Measurements from ENCODE around the gene EMILIN2.

Gene EMILIN2

DNA sequence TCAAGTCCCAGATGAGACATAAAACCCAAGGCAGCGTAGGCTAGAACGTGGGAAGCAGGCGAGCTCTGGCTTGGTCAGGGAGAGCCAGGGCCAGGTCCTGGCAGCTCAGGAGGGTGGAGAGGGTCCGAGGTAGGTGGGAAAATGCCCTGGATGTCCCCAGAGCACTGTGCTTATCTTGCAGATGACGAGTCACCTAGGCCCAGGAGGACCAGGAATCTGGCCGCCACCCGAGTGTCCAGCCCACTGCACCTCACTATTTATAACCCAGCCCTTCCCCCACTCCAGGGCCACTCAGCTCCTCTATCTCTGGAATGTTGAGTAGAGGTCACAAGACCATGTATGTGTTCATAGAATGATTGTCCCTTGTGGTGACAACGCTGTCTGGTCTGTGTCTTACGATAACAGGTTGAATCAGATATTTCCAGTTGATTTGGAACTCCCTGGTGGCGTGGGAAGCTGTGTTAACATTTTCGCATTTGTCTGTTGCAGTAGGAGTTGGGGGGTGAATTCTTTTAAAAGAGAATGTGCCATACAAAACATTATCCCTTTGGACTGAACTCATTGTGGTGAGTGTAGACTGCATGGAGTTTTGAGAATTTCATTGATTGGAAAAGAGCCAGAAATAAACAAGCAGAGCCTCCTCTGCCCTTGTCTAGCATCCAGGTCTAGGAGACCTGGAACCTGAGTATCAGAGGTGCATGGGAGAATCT lies 47.5 kb downstream of the EMILIN2 start:
- Histone ChIP-seq H3K27me3 (ENCODE audit: control insufficient read depth, insufficient read depth, low read length) (no peaks in the 10 kb centered on the region), H3K4me1 (ENCODE audit: control insufficient read depth, insufficient read depth, low read length) (peaks cover 5% of the 10 kb centered on the region), H3K4me3 (ENCODE audit: low read depth, low read length) (no peak overlapping the region), H3K9ac (ENCODE audit: low read depth, low read length) (no peak overlapping the region), H3K36me3 (ENCODE audit: control insufficient read depth, insufficient read depth, low read length) (peaks cover 3% of the 10 kb centered on the region), H3K9me3 (ENCODE audit: control insufficient read depth, insufficient read depth, low read length) (no peaks in the 10 kb centered on the region)

DNA sequence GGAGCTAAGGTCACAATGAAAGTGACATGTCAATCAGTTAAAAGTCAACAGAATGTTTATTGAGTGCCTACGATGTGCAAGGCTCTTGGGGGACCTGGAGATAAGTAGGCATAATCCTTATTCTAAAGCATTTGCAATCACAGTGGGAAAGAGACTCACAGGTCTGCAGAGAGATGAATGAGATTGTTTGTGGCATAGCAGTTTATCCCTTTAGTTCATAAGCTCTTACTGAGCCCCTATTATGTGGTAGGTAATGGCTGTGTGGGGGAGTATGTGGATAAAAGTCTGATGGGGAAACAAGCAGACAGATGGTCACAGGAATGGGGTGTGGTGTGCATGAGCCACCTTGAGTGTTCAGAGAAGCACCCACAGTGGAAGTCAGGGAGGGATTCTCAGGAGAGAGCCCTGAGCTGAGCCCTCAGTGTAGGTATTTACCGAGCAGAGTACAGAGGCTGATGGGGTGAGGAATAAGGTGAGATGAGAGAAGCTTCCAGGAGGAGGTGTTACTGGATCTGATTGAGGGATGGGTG lies 48.1 kb downstream of the EMILIN2 start:
- Histone ChIP-seq H3K36me3 (ENCODE audit: control insufficient read depth, insufficient read depth, low read length) (peaks cover 3% of the 10 kb centered on the region), H3K9ac (ENCODE audit: low read depth, low read length) (no peak overlapping the region), H3K27me3 (ENCODE audit: control insufficient read depth, insufficient read depth, low read length) (no peaks in the 10 kb centered on the region), H3K4me1 (ENCODE audit: control insufficient read depth, insufficient read depth, low read length) (peaks cover 5% of the 10 kb centered on the region), H3K4me3 (ENCODE audit: low read depth, low read length) (no peak overlapping the region), H3K9me3 (ENCODE audit: control insufficient read depth, insufficient read depth, low read length) (no peaks in the 10 kb centered on the region)

DNA sequence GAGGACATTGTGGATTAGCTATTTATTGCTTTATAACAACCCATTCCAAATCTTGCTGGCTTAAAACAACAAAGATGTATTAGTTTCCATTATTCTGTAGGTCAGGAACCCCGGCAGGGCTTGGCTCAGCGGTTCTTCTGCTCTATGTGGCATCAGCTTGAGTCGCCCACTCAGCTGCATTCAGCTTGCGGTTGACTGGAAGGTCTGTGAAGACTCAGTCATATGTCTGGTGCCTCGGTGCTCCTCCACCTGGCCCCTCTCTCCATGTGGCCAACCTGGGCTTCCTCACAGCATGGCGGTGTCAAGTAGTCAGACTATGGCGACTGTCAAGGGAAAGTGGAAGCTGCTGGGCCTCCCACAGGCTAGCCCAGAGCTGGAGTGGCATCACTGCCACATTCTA lies 48.6 kb downstream of the EMILIN2 start:
- H3K4me1 ChIP-seq (ENCODE audit: control insufficient read depth, insufficient read depth, low read length): peaks cover 5% of the 10 kb centered on the region
- no peak overlapping the region for H3K4me3 ChIP-seq (ENCODE audit: low read depth, low read length)

DNA sequence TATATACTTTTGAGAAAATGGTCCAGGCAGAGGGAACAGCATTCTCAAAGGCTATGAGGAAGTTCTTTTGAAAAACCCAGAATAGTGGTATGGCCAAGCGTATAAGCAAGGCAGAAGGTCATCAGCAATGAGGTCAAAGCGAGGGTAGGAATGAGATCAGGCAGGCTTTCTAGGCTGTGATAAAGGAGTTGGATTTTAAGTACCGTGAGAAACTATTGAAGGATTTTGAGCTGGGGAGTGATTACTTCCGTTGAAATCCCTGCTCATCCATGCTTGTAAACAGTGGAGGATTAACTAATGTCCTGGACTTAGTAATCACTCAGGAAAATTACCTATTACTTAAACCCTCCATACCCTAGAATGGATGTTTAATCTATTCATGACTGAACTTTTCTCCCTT lies 50.2 kb downstream of the EMILIN2 start:
- Histone ChIP-seq H3K4me1 (ENCODE audit: control insufficient read depth, insufficient read depth, low read length) (peaks cover 5% of the 10 kb centered on the region), H3K36me3 (ENCODE audit: control insufficient read depth, insufficient read depth, low read length) (no peaks in the 10 kb centered on the region), H3K4me3 (ENCODE audit: low read depth, low read length) (no peak overlapping the region), H3K9me3 (ENCODE audit: control insufficient read depth, insufficient read depth, low read length) (no peaks in the 10 kb centered on the region), H3K9ac (ENCODE audit: low read depth, low read length) (no peak overlapping the region), H3K27me3 (ENCODE audit: control insufficient read depth, insufficient read depth, low read length) (no peaks in the 10 kb centered on the region)

More for the DNA sequence above, 48.6 kb downstream of the EMILIN2 start:
- Histone ChIP-seq H3K36me3 (ENCODE audit: control insufficient read depth, insufficient read depth, low read length) (peaks cover 3% of the 10 kb centered on the region), H3K9ac (ENCODE audit: low read depth, low read length) (no peak overlapping the region), H3K9me3 (ENCODE audit: control insufficient read depth, insufficient read depth, low read length) (no peaks in the 10 kb centered on the region), H3K27me3 (ENCODE audit: control insufficient read depth, insufficient read depth, low read length) (no peaks in the 10 kb centered on the region)

DNA sequence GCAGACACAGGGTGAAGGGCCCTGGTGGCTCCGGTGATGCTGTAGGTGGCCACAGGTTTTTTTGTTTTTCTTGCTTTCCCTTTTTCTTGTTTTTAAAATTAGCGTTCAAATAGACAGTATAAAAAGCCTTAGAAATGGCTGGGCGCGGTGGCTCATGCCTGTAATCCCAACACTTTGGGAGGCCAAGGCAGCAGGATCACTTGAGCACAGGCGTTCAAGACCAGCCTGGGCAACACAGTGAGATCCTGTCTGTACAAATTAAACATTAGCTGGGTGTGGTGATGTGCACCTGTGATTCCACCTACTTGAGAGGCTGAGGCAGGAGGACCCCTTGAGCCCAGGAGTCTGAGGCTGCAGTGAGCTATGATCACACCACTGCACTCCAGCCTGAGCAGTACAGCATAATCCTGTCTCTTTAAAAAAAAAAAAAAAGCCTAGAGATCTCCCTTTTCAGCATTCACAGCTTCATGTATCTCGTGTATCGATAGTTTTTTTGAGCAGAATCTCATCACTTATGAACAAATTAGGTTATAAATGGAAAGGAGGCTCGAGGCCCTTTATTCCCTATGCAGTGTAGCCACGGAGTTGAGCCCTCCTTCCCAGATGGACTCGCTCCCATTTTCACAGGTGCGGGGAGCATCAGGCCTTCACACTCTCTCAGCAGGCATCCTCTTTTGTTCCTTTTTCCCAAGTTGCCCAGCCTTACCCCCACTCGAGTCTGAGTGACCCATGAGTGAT lies 50.8 kb downstream of the EMILIN2 start:
- Histone ChIP-seq H3K27me3 (ENCODE audit: control insufficient read depth, insufficient read depth, low read length) (no peaks in the 10 kb centered on the region), H3K9me3 (ENCODE audit: control insufficient read depth, insufficient read depth, low read length) (no peaks in the 10 kb centered on the region), H3K4me1 (ENCODE audit: control insufficient read depth, insufficient read depth, low read length) (peaks cover 5% of the 10 kb centered on the region), H3K4me3 (ENCODE audit: low read depth, low read length) (no peak overlapping the region), H3K9ac (ENCODE audit: low read depth, low read length) (no peak overlapping the region), H3K36me3 (ENCODE audit: control insufficient read depth, insufficient read depth, low read length) (no peaks in the 10 kb centered on the region)

DNA sequence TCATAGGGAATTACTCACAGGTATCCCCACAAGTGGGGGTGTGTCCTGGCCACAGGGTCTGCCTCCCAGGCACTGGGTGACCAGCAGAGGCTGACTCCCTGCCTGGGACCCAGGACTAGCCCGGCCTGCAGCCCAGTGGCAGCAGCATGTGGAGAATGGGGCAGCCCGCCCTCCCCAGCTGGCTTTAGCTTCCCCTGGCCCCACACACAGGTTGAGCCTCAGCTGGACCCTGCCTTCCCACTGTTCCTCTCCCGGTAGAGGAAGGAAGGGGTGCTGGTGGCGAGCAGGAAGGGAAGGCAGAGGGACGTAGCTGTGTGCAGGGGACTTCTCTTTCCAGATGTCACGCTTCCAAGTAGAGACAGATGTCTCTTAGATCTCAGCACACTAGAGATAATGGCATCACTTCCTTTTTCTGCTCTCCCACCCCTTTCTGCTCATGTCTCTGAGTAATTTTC lies 51.4 kb downstream of the EMILIN2 start:
- H3K9me3 ChIP-seq (ENCODE audit: control insufficient read depth, insufficient read depth, low read length): no peaks in the 10 kb centered on the region
- peaks cover 5% of the 10 kb centered on the region for H3K4me1 ChIP-seq (ENCODE audit: control insufficient read depth, insufficient read depth, low read length)
- H3K9ac ChIP-seq (ENCODE audit: low read depth, low read length): no peak overlapping the region
- H3K27me3 ChIP-seq (ENCODE audit: control insufficient read depth, insufficient read depth, low read length): no peaks in the 10 kb centered on the region
- H3K4me3 ChIP-seq (ENCODE audit: low read depth, low read length): no peak overlapping the region
- no peaks in the 10 kb centered on the region for H3K36me3 ChIP-seq (ENCODE audit: control insufficient read depth, insufficient read depth, low read length)

DNA sequence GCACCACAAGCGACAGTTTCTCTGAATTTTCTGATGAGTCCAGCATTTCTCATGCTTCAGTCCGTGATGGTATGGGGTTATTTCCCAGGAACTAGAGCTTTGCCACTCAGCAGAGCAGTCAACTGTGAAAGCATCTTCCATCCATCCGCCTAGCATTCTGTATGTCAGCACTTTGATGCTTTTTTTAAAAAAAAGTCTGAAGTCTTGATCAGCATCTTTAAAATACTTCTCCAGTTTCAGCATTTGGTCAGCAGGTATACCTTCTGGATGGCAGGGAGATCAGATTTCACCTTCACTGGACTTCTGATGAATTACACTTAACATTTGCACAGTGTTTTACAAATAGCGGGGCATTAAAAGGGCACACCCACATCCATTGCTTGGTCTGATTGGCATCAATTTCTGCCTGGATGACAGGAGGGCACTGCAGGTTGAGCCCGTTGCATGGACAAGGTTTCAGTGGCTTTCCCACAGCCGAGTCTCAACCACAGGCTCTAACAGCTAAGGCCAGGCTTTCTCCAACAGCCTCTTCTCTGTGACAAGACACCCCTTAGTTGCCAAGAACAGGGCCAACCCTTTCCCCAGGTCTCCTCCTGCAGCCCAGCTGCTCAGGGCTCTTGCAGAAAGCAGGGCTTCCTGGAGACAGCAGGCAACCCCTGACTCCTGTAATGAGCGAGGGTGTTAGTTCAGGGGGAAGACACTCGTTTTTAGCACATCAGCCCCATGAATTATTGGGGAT lies 54.0 kb downstream of the EMILIN2 start:
- H3K9me3 ChIP-seq (ENCODE audit: control insufficient read depth, insufficient read depth, low read length): no peaks in the 10 kb centered on the region
- H3K36me3 ChIP-seq (ENCODE audit: control insufficient read depth, insufficient read depth, low read length): no peaks in the 10 kb centered on the region
- H3K9ac ChIP-seq (ENCODE audit: low read depth, low read length): no peak overlapping the region
- peaks cover 5% of the 10 kb centered on the region for H3K4me1 ChIP-seq (ENCODE audit: control insufficient read depth, insufficient read depth, low read length)
- no peaks in the 10 kb centered on the region for H3K27me3 ChIP-seq (ENCODE audit: control insufficient read depth, insufficient read depth, low read length)
- no peak overlapping the region for H3K4me3 ChIP-seq (ENCODE audit: low read depth, low read length)

DNA sequence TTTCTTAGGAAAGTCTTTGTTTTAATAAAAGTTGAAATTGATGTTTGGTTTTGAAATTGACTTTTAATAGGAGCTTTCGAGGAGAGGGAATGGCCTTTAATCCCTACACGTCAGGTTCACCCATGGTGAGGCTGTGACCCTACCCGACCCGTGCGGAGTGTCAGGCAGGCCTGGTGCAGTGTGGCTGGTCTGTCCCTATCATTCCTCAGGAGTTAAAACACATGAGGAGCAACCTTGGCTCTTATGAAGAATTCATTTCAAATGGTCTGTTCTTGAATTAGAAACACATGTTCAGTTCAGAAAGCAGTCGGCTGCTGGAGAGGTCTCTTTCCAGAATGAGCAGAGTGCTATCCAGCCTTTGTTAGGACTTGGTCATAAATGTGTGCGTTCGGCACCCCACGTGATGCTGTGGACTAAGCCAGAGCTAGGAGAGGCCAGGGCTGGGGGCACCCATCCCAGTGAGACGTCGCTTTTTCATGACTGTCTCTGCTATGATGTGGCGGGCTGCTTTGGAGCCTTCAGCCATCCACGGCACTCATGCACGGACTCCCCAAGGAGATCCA lies 54.7 kb downstream of the EMILIN2 start:
- Histone ChIP-seq H3K4me3 (ENCODE audit: low read depth, low read length) (no peak overlapping the region), H3K36me3 (ENCODE audit: control insufficient read depth, insufficient read depth, low read length) (no peaks in the 10 kb centered on the region), H3K4me1 (ENCODE audit: control insufficient read depth, insufficient read depth, low read length) (peaks cover 5% of the 10 kb centered on the region), H3K9me3 (ENCODE audit: control insufficient read depth, insufficient read depth, low read length) (no peaks in the 10 kb centered on the region), H3K9ac (ENCODE audit: low read depth, low read length) (no peak overlapping the region), H3K27me3 (ENCODE audit: control insufficient read depth, insufficient read depth, low read length) (no peaks in the 10 kb centered on the region)

DNA sequence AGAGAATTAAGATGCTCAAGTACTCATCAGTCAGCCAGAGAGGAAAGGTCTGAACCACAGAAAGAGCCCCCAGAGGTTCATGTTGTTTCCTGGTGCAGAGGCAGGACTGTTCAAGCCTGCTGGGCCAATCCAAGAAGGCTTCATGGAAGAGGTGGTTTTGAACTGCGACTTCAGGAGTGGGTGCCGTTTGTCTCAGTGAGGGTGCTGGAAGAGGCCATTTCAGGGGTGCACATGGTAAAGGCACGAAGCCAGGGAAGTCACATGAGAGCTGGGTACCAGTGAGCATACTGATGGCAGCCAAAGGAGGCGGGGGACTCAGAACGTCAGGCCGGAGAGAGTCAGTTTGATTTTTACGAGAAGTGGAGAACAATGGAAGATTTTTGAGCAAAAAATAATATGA lies 55.5 kb downstream of the EMILIN2 start:
- Histone ChIP-seq H3K4me3 (ENCODE audit: low read depth, low read length) (no peak overlapping the region), H3K27me3 (ENCODE audit: control insufficient read depth, insufficient read depth, low read length) (no peaks in the 10 kb centered on the region), H3K9me3 (ENCODE audit: control insufficient read depth, insufficient read depth, low read length) (no peaks in the 10 kb centered on the region), H3K36me3 (ENCODE audit: control insufficient read depth, insufficient read depth, low read length) (no peaks in the 10 kb centered on the region), H3K9ac (ENCODE audit: low read depth, low read length) (no peak overlapping the region), H3K4me1 (ENCODE audit: control insufficient read depth, insufficient read depth, low read length) (peaks cover 5% of the 10 kb centered on the region)

DNA sequence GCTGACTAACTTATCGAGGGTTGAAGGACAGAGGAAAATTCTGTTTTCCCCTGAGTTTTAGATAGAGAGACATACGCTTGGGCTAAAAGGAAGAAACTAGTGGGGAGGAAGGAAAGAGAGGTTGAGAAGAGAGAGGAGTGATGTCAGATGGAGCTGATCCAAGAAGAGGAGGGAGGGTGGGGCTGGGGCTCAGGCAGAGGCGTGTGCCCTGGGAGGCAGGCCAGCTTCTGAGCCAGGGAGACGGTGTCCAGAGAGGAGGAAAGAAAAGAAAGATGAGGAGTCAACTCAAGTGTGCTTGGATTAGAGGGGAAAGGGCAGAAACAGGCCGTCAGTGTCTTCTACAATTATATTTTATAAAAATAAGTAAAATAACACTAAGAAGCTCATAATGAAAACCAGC lies 56.2 kb downstream of the EMILIN2 start:
- Histone ChIP-seq H3K9ac (ENCODE audit: low read depth, low read length) (no peak overlapping the region), H3K4me3 (ENCODE audit: low read depth, low read length) (no peak overlapping the region), H3K27me3 (ENCODE audit: control insufficient read depth, insufficient read depth, low read length) (no peaks in the 10 kb centered on the region), H3K36me3 (ENCODE audit: control insufficient read depth, insufficient read depth, low read length) (no peaks in the 10 kb centered on the region), H3K4me1 (ENCODE audit: control insufficient read depth, insufficient read depth, low read length) (peaks cover 7% of the 10 kb centered on the region), H3K9me3 (ENCODE audit: control insufficient read depth, insufficient read depth, low read length) (no peaks in the 10 kb centered on the region)

DNA sequence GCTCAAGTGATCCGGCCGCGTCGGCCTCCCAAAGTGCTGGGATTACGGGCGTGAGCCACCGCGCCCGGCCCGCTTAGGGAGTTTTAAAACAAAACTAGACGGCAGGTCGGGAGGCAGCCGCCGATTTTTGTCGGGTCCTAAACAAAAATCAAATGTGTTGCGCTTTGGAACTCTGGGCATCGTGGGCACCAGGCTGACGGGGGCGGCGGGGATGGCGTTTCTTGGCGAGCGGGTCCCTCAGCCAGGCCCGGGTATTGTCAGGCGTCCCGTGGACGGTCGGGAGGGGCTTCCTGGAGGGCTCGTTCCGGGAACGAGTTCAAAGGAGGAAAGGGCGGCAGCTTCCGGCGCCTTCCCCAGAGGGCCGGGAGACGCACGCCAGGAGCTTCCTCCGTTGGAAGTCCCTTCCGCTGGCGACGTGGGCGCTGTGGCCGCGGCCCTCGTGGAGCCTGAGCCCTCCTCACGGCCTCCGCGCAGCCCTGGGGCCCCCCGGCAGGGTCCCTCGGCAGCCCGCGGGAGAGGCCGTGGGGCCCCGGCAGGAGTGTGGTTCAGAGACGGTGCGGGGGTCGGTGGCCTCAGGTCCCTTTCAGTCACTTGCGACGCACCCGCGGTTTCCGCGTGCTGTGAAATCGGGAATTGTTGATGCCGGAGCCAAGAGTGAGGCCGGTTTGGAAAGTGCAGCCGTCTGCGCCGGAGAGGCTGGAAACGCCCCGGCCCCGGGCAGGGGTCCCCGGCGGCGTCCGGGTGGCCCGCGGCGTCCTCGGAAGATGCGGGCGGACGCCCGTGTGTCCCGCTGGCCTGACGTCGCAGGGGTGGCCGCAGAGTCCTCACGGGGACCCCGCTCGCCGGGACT lies 59.3 kb downstream of the EMILIN2 start:
- H3K9me3 ChIP-seq (ENCODE audit: control insufficient read depth, insufficient read depth, low read length): no peaks in the 10 kb centered on the region
- peak overlapping the region; percentile 75 for H3K4me3 ChIP-seq (ENCODE audit: low read depth, low read length)
- no peaks in the 10 kb centered on the region for H3K27me3 ChIP-seq (ENCODE audit: control insufficient read depth, insufficient read depth, low read length)
- H3K9ac ChIP-seq (ENCODE audit: low read depth, low read length): peak overlapping the region; percentile 54
- peaks cover 2% of the 10 kb centered on the region for H3K4me1 ChIP-seq (ENCODE audit: control insufficient read depth, insufficient read depth, low read length)
- peaks cover 11% of the 10 kb centered on the region for H3K36me3 ChIP-seq (ENCODE audit: control insufficient read depth, insufficient read depth, low read length)

All from iPS-15b (cell line).